GM21619 (cell line): ENCODE data around the gene PTEN.

Experiments used
- ATAC-seq: cut with Tn5 transposase; IDR thresholded peaks from one replicate; pipeline ENCODE4 v1.9.1; 2021; ENCODE audit not compliant: unreplicated experiment

PTEN gene

DNA sequence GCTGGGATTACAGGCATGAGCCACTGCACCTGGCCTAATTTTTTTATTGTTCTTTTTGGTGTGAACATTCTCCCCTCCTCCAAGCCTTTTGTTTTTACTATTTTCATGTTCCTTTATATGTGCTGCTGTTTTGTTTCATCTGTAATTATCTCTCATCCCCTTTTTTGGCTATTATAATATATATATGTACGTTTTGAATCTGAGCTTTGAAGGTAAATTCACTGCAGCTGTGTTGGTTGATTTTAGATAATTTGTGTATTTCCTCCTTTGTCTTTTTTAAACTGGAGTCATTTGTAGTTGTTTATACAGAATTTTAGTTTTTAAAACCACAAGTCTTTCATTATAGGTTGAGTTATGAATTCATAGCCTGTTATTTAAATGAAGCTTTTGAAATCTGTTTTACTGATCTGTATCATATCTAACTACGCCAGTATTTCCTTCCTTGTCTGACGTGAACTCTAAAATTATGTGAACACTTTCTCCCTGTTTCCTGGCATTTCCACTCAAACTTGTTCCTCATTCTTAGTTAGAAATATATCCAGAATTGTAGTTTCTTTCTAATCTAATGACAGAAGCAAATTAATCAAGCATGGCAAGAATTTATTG is 54.9 kb downstream of the PTEN start:
- no peak for ATAC-seq

DNA sequence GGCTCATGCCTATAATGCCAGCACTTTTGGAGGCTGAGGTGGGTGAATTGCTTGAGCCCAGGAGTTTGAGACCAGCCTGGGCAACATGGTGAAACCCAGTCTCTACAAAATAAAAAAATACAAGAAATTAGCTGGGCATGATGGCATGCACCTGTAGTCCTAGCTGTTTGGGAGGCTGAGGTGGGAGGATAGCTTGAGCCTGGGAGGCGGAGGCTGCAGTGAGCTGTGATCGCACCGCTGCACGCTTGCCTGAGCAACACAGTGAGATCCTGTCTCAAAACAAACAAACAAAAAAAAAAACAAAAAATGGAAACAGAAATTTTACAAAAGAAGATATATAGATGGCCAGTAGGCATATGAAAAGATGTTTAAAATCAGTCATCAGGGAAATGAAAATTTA is 57.1 kb downstream of the PTEN start:
- ATAC-seq, result no peak

DNA sequence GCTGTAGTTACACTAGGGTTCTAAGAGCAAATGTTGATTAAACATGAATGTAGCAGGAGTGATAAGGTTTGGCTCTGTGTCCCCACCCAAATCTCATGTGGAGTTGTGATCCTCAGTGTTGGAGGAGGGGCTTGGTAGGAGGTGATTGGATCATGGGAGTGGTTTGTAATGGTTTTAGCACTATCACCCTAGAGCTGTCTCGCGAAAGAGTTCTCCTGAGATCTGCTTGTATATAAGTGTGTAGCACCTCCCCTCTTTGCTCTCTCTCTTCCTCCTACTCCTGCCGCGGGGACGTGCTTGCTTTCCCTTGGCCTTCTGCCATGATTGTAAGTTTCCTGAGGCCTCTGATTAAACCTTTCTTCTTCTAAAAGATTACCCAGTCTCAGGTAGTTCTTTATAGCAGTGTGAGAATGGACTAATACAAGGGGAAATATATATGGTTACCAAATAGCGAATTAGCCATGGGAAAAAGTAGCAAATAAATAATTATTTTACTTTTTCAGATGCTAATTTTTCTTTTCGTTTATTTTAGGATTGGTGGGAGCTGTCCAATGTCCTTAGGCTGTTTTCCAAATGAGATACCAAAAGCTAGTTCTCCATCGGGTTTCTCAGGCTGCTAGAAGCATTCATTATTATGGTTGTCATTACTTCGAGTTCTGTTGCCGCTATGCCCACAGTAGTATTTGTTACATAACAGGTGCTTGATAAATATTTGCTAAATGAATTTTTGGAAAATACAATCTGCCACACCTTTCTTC is 58.7 kb downstream of the PTEN start:
- ATAC-seq, result no peak

GRCh38 chr10:87923233-87923632 is 59.8 kb downstream of the PTEN start:
- no peak for ATAC-seq

GRCh38 chr10:87925570-87925969 is 62.1 kb downstream of the PTEN start:
- ATAC-seq, result no peak

DNA sequence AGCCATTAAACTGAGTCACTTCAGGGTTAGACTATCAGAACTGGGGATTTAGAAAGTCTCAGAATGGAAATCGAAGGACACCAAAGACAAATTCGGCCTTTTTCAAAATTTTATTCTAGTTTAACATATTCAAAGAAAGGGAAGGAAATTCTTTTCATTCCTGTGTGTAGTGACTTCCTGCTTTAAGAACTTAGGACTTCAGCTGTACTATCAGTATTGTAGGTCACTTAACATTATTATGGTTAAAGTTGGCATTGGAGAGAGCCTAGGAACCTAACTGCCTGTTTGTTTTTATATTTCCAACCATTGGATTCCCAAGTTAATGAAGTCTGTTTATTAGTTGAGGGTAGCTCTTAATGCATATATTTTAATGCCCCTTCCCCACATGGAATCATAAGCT is 63.7 kb downstream of the PTEN start:
- ATAC-seq, result no peak

DNA sequence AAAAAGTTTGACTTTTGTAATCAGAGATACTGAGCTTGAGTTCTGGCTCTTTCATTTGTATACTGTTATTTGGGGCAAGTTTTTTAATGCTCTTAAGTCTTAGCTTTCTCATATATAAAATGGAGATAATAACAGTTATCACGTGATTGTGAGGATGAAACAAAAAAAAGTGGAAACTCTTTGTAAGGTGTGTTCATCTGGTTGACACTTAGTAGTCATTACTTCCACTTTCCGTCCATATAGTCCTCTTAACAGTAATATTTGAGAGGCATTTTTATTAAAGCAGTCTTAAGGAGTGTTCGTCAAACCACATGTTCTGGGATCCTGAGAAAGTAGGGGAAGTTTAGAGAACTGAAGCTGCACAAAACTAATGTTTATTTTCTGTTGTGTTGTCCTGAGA is 65.6 kb downstream of the PTEN start:
- ATAC-seq, result no peak

DNA sequence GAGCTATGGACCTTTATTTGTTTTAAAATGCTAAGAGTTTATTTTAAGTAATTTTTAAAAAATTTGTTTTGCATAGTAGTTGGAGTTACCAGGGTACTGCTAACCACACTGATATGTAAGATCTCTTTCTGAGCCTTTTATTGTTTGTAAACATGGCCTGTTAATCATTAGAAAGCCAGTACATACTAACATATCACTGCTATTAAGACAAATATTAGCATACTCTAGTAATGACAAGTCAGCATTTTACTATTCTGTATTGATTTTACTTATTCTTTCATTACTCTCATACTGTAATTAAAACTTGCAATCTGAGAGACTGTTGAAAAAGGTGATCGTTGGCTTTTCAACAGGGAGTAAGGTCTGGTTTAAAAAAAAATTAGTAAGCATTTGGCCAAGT is 66.7 kb downstream of the PTEN start:
- ATAC-seq, result no peak

GRCh38 chr10:87930934-87931835 is 67.8 kb downstream of the PTEN start:
- no peak for ATAC-seq

DNA sequence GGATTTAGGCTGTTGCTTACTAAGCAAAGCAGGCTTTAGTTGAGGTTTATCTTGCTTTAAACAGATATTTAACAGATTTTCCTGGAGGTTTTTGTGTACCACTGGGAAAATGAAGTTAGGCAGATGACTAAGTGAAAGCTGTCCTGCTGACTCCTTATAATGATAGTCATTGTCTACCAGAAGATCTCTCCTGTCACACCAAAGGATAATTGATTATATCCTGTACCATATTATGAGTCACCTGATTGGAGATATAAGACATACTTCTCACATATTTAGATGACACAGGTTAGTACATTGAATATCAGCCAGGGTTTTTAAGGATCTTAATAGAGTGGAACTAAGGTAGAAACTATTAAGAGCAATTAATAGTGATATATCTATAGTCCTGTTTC is 68.4 kb downstream of the PTEN start:
- ATAC-seq, result no peak

GRCh38 chr10:87935290-87936141 is 72.1 kb downstream of the PTEN start:
- ATAC-seq, result no peak

DNA sequence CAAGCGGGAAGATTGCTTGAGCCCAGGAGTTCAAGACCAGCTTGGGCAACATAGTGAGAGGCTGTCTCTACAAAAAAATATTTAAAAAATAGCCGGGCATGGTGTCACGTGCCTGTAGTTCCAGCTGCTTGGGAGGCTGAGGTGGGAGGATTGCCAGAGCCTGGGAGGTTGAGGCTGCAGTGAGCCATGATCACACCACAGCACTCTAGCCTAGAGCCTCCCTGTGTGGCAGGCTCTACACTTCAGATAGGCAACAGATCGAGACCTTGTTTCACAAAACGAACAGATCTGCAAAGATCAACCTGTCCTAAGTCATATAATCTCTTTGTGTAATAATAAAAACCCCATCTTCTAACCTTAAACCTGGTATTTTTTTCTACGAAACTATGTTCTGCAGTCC is 76.8 kb downstream of the PTEN start:
- ATAC-seq, result no peak

DNA sequence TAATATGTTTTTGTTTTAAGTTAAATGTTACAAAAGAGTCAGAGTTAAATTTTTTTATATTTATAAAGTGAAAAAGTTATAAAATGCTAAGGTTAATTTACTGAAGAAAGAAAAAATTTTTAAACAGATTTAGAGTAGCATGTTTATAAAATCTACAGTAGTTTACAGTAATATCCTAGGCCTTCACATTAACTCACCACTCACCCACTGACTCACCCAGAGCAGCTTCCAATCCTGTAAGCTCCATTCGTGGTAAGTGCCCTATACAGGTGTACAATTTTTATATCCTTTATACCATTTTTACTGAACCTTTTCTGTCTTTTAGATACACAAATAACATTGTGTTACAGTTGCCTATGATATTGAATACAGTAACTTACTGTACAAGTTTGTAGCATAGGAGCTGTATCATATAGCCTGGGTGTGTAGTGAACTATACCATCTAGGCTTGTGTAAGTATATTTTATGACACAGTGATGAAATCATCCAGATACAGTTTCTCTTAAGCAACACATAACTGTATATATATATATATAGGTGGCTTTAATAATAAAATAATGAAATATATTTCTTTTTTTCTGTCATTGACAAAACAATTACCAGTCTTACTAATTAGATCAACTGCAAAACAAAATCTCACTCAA is 79.6 kb downstream of the PTEN start:
- no peak for ATAC-seq

GRCh38 chr10:87945984-87946383 is 82.6 kb downstream of the PTEN start:
- ATAC-seq, result no peak

GRCh38 chr10:87952612-87953011 is 89.2 kb downstream of the PTEN start:
- ATAC-seq, result no peak

DNA sequence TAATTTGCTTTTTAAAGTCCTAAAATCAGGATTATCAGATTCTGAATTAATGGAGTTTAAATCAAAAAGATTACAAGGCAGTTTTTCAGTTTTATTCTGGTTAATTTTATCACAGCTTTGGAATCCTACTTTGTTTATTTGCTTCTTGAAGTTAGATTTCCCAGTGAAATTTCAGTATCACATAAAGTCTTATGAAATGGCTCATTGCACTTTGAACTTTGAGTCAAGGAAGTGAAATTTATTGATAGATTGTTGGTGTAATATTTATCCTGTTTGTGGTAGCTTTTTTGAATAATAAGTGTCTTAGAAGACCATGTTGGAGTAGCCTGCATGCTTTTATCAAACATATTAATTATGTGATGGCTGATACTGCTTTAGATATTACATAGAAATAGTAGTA is 92.6 kb downstream of the PTEN start:
- no peak for ATAC-seq

DNA sequence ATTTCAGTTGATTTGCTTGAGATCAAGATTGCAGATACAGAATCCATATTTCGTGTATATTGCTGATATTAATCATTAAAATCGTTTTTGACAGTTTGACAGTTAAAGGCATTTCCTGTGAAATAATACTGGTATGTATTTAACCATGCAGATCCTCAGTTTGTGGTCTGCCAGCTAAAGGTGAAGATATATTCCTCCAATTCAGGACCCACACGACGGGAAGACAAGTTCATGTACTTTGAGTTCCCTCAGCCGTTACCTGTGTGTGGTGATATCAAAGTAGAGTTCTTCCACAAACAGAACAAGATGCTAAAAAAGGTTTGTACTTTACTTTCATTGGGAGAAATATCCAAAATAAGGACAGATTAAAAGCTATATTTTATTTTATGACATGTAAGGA is 94.3 kb downstream of the PTEN start:
- ATAC-seq, result no peak

DNA sequence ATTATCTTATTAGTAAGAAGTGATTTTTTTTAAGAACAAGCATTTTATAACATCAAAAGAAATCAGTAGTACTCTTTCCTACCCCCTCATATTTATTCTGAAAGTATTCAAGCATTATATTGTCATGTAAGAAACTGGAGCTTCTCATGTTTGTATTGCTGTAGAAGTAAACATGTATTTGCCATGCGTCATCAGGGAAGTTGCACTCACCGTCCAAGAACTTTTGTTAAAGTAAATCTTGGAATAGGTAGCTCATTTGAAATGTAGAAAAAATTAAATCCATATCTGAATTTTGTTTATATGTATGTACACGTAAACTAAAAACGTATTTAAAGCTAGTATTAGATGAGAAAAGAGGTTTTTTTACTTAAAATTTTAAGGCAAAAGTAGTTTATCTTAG is 96.8 kb downstream of the PTEN start:
- ATAC-seq, result no peak

GRCh38 chr10:87961314-87961713 is 97.9 kb downstream of the PTEN start:
- no peak for ATAC-seq

- ATAC-seq, result no peak
These were observed 103.0 kb downstream of the PTEN start for GRCh38 chr10:87966459-87966858.

GRCh38 chr10:87973635-87974034 is 110.2 kb downstream of the PTEN start:
- no peak for ATAC-seq
